Neural cell (in vitro differentiated cells): ENCODE data around the gene CARMIL1.
"Not testable (repeated sequence)": the region's sequence is repeated elsewhere in the genome, so short reads cannot be mapped to it uniquely, and the experiment has no call there.

Source experiments
- EP300 ChIP-seq: fragments of 450-650 bp; conservative IDR thresholded peaks from 2 replicates; pipeline ENCODE4 v1.6.1; 2014; ENCODE audit warnings: antibody characterized with exemption, mild to moderate bottlenecking, moderate library complexity; ENCODE audit not compliant: poor library complexity, severe bottlenecking
- EZH2 ChIP-seq: fragments of 200-600, 300-800 bp; shearing (Covaris generic), sonication (generic); IDR thresholded peaks from 2 replicates; pipeline ENCODE4 v1.6.1; 2014; ENCODE audit warnings: antibody characterized with exemption, low read length, borderline replicate concordance, mild to moderate bottlenecking; ENCODE audit not compliant: insufficient read depth, poor library complexity, severe bottlenecking
- POLR2AphosphoS5 ChIP-seq: IDR thresholded peaks from 2 replicates; pipeline ENCODE4 v1.6.1; 2012
- TF ChIP-seq, protein P1 (sequence below): fragments of 450-650 bp; IDR thresholded peaks from 2 replicates; pipeline ENCODE4 v1.5.1; 2014; ENCODE audit warnings: antibody characterized with exemption, mild to moderate bottlenecking, moderate library complexity; ENCODE audit not compliant: poor library complexity, severe bottlenecking

DNA sequence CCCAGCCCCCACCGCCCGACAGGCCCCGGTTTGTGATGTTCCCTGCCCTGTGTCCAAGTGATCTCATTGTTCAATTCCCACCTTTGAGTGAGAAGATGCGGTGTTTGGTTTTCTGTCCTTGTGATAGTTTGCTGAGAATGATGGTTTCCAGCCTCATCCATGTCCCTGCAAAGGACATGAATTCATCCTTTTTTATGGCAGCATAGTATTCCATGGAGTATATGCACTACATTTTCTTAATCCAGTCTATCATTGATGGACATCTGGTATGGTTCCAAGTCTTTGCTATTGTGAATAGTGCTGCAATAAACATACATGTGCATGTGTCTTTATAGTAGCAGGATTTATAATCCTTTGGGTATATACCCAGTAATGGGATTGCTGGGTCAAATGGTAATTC, 165.3 kb downstream of the CARMIL1 start:
- not testable (repeated sequence) for TF ChIP-seq POLR2AphosphoS5, EP300, EZH2
- TF ChIP-seq, protein P1, sequence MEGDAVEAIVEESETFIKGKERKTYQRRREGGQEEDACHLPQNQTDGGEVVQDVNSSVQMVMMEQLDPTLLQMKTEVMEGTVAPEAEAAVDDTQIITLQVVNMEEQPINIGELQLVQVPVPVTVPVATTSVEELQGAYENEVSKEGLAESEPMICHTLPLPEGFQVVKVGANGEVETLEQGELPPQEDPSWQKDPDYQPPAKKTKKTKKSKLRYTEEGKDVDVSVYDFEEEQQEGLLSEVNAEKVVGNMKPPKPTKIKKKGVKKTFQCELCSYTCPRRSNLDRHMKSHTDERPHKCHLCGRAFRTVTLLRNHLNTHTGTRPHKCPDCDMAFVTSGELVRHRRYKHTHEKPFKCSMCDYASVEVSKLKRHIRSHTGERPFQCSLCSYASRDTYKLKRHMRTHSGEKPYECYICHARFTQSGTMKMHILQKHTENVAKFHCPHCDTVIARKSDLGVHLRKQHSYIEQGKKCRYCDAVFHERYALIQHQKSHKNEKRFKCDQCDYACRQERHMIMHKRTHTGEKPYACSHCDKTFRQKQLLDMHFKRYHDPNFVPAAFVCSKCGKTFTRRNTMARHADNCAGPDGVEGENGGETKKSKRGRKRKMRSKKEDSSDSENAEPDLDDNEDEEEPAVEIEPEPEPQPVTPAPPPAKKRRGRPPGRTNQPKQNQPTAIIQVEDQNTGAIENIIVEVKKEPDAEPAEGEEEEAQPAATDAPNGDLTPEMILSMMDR, result not testable (repeated sequence)
